HG02973 (cell line): ENCODE measurements around the gene NEU2.

Experiments
- ATAC-seq: cut with Tn5 transposase; IDR thresholded peaks from one replicate; pipeline ENCODE4 v1.9.1; 2021; ENCODE audit warnings: moderate library complexity; ENCODE audit not compliant: unreplicated experiment

Gene NEU2

DNA sequence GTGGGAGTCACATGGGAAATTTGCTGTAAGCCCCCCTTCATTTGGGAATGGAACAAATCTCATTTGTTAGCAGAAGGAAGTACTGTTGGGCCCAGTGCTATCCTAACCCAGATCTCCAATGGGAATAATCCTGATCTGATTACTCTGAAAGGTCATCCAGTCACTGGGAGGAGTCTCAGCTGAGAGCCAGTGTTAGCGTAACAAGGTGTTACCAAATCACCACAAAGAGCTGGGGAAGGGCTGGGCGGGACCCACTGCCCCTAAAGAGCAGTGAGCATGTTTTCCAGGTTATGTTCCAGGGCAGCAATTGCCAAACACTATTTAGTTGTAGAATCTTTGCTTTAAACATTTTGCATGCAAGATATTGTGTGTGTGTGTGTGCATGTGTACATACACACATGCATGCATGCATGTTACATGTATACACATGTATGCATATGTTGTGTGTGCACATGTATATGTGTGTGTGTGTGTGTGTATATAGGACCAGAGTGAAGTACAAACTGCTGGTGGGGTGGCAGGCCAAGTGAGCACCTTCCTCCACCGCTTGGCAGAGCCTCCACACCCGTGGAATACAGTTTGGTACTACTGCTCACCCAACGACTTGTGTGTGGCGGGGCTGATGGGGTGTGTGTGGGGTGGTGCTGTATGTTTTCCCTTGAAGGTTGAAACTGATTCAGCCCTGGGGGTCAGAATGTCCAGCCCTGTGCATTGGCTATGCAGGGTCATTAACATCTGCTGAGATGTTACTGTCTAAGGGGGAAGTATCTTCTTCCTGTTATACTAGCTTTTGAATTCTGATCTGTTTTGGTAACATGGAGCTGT lies 42.9 kb downstream of the NEU2 start:
- peak; percentile 8 for ATAC-seq

DNA sequence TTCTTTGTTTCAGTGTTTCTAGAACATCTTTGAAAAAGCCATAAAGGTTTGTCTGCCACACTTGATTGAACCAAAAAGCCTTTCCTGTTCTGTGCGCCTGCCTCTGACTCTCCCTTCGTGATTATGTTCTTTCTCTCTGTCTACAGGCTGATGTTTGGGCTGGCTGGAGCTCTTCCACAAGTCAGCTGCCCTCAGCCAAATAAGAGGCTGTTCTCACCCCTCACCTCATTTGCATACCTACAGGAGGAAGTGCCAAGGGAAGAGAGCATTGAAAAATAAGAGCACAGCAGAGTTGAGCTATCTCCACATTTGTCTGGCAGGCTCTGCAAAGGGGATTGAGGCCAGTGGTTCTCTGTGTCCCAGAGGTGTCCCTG lies 43.5 kb downstream of the NEU2 start:
- peak; percentile 36 for ATAC-seq

DNA sequence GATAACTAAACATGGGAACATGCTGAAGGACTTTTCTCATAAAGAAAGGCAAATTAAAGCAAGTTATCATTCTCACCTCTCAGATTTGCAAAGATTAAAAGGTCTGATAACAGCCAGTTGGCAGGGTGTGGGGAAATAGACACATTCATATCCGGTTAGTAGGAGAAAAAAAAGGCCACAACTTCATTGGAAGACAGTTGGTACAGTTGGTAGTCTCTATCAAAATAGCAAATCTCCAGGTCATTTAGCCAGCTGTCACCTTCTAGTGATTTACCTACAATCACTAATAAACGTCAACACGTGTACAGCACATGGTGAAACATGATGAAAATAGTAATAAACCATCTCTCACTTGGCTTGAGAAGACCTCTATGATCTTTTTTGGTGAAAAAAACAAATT lies 44.3 kb downstream of the NEU2 start:
- no peak for ATAC-seq

DNA sequence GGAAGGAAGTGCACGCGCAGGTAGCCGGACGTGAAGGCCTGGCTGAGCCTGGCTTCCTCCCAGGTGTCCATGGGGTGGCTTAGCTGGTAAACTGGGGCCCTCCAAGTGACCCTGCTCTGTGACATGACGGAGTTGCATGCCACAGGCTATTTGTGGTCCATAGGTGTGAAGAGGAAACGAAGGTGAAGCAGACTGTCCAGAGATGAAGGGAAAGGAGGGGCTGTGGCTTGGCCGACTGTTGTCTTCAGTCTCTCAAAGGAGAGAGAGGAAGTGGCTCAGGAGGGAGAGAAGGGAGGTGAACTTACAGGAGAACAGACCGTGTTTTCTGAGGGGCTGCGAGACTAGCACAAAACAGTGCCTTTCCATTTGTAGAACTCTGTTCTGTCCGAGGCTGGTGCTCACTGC lies 47.0 kb downstream of the NEU2 start:
- ATAC-seq: peak; percentile 28

DNA sequence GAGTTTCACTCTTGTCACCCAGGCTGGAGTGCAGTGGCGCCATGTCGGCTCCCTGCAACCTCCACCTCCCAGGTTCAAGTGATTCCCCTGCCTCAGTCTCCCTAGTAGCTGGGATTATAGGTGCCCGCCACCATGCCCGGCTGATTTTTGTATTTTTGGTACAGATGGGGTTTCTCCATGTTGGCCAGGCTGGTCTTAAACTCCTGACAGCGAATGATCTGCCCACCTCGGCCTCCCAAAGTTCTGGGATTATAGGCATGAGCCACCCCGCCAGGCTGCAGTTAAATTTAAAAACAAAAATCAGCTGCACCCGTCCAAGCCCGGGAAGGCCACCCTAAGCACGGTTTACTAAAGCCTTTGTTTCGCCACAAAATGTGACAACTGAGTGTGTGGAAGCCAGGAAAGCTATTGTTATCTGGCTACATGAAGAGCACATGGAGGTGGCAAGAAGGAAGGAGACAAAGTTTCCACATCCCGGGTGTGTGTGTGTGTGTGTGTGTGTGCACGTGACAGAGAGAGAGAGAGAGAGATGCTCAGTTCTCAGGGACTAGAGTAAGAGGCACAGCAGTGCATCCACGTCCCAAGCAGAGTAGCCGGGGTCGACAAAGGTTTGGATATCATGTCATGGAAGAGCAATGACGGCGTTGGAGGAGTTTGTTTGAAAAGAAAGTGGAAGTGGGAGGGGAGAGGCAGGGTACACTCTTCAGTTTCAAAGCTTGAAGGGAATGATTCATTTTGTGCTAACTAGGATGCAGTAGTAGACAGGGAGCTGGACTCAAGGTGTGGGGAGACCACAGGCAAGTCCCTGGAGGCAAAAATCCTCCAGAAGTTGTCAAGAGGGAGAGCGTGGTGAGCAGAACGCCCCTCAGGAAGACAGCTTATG lies 47.7 kb downstream of the NEU2 start:
- no peak for ATAC-seq

DNA sequence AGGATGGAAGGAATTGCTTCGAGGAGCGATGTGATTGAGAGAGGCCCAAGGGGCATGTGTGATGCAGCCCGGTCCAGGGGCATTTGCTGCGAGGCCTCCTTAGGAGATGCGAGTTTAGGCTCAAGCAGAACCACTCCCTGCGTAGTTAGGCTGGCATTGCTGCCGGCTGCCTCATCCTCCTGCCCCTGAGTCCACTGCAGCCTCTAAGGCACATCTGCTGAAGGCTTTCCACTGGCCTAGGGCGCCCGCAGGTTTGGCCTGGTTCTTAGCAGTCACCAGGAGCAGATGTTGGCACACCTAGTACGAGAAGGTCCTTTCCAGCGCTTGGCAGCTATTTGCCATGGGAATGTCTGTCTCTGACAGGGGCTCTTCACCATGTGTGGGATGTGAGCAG lies 48.4 kb downstream of the NEU2 start:
- ATAC-seq: no peak

DNA sequence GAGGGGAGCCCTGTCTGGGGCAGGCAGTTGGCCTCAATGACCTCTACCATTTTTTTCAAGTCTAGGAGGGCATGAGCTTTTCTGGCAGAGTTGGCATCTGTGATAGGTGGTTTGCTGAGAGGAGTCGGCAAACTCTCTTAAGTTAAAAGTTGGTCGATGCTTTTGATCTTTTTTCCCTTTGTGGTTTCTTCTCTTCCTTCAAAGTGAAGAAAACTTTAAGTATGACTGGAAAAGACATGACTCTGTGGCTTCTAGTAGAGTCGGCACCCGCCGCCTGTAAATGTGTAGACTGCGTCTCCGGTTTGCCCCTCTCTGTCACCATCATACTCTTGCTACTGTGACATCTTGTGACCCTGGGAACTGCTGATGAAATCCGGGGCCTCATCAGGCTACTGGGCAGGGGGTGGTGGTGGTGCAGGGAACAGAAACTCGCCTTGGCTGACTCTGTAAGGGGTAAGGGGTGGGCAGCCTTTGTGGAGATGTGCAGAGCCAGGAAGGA lies 48.8 kb downstream of the NEU2 start:
- ATAC-seq: no peak

DNA sequence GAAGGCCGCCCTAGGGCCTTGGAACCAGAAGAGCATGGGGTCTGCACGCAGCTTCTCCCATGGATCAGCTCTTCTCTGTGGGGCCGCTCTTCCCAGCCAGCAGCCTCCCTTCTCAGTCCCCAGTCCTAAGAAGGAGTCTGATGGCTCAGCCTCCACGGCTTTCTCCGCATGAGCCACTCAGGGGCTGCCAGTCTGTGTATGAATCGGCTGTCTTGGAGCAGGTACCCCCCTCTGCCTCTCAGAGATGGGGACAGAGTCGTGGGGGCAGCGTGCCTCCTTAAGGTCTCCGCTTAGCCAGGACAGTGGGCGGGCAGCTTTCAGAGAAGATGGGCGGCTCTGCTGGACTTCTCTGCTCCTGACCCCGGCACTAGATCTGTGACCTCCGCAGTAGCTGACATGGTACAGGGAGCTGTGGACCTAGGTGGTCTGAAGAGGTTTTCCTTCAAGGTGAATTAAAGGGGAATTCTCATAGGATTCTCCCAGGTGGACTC lies 49.3 kb downstream of the NEU2 start:
- no peak for ATAC-seq

DNA sequence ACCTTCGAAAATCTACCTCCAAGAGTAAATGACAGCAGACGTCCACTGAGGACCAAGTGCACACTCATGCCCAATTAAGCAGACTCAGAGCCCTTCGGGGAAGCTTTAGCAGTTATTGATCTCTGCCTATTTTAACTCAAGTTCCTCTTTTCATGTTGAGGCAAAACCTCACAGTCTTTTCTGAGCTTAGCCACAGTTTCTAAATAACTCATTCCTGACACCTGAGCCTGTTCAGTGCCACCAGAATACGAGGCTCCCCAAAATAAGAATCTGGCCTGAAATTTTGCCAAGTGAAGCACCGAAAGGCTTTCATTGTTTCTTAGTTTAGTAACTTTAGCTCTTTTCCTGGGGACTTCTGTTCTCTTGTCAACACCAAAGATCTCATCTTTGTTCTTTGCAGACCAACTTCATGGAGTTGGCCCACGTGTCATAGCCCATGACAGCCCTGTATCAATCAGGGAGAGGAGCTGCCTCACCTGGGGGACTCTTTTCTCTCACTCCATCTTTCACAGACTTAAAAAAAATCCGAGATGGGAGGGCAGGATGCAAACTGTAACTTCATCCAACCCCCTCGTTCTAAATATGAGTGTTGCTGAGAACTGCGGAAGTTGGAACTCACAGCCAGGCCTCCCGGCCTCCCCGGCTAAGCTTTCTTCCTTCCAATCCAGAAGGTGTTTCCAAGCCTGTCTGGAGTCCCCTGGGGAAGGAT lies 49.9 kb downstream of the NEU2 start:
- ATAC-seq: peak; percentile 38

DNA sequence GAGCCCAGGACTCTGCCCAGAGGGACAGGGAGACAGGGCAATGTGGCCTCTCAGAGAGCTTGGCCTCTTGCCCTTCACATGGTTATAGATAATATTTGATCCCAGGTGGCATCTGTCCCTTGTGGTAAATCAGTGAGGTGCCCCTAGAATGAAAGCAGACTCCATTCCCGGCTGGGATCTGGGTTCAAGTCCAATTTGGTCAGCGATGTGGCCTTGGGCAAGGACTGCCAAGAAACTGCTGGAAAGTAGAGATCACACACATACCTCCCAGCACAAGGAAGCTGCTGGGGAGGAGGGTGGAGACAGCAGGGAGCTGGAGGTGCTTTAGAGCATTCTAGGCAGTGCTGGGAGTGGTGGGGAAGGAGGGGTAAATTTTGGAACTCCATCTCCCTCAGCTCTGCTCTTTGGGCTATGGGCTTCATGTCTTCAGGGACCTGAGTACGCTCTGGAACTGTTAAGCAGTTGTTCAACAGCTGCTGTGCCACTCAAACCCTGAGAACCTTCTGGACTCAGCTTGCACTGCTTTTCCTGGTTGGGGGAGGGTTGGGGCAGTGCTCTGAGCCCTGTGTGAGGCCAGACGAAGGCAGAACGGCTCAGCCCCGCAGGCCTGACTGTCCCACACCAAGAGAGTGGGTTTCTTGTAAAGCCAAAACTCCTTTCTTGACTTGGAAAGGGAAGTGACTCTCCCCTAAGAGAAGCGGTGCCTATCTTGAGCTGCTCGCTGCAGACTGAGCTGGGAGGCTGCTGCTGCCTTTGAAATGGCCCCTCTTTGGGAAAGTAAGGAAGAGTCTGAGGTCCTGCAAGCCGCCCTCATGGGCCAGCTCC lies 50.7 kb downstream of the NEU2 start:
- no peak for ATAC-seq

DNA sequence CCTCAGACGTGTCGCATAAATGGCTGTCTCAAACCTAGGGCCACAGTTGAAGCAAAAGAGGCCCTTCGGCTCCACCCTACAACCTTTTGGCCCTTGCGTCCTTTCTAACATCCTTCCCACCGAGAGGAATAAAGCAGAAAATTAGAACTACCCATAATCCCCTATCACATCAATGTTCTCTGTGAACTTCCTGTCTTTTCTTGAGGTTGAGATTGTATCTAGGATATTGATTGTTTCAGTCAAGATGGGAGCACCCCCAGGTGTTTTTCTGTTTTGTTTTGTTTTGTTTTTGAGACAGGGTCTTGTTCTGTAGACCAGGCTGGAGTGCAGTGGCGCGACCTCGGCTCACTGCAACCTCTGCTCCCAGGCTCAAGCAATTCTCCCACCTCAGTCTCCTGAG lies 51.3 kb downstream of the NEU2 start:
- no peak for ATAC-seq

DNA sequence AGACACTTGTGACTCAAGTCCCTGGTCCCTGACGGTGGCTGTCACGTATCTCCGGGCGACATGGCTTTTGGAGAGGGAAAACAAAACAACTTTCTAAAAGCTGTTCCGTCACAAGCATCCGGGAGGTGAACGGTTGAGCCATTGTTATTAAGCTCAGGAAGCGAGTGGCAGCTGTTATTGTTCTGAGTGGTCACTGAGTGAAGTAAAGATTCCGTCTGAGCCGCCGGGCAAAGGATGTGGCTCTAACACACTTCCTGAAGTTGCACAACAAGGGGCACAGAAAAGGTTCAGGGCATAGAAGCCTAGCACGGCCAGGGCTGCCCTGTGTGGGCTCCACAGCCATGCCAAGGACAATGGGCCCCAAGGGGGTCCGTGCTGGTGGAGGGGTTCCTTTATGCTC lies 52.0 kb downstream of the NEU2 start:
- peak; percentile 23 for ATAC-seq
